Measurements from ENCODE around the gene HEPHL1. TPM values are rescaled to one million over a fixed set of nuclear protein-coding genes. Genes with fewer than 3 reads are reported as not detected.
A peak's percentile ranks its signal among the peaks of the same experiment; 100 is the strongest.

HEPHL1 gene
- total RNA-seq, 6 experiments from 2014 or later, result not detected

DNA sequence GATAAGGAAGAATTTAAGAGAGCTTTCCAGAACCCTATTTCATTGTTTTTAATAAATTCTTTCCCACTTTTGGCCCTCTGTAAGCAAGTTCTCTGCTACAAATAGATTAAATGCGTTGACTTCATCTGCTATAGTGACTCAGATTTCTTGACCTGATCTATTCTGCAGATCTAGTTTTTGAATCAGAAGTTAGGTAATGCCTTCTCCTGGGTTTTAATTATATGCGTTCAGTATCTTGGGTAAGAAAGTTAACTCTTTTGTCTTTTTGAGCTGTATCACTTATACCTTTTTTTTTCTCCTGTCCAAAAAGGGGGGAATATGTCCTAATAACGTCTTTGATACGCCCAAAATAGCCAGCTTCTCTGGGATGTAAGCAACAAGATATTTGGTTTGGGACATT is 2.4 kb upstream of the HEPHL1 start:
- Mint-ChIP-seq H3K4me3 (no peak overlapping the region), H3K36me3 (ENCODE audit: low read depth) (peaks cover 10% of the 10 kb centered on the region; the same call in 1 of the 2 replicates), H3K27me3 (ENCODE audit: insufficient read depth) (no peaks in the 10 kb centered on the region; the same call in 1 of the 2 replicates), H3K9me3 (peaks cover 14% of the 10 kb centered on the region; the same call in 1 of the 2 replicates), H3K4me1 (ENCODE audit: low read depth) (peaks cover 52% of the 10 kb centered on the region), H3K27ac (no peak overlapping the region)
- DNase-seq, result no peak
- TF ChIP-seq, protein P1, sequence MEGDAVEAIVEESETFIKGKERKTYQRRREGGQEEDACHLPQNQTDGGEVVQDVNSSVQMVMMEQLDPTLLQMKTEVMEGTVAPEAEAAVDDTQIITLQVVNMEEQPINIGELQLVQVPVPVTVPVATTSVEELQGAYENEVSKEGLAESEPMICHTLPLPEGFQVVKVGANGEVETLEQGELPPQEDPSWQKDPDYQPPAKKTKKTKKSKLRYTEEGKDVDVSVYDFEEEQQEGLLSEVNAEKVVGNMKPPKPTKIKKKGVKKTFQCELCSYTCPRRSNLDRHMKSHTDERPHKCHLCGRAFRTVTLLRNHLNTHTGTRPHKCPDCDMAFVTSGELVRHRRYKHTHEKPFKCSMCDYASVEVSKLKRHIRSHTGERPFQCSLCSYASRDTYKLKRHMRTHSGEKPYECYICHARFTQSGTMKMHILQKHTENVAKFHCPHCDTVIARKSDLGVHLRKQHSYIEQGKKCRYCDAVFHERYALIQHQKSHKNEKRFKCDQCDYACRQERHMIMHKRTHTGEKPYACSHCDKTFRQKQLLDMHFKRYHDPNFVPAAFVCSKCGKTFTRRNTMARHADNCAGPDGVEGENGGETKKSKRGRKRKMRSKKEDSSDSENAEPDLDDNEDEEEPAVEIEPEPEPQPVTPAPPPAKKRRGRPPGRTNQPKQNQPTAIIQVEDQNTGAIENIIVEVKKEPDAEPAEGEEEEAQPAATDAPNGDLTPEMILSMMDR (IDR thresholded peaks at IDR 0.05), result no peak

DNA sequence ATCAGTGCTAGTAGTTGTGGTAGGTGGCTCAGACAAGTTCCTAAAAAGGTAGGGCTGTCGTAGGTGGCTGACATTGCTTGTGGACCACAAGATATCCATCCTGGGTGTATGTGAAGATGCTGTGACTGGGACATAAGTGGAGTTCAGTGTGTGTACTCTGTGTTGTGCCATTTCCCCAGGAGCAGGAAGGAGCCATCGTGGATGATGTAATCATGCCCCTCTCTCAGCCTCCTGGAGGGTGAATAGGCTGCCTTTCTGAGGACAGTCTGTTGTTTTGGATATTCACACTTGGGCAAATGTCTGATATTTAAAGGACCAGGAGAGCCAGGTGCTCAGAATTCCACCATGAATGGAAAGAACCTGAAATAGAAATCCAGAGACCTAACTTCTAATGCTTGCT is 2.7 kb downstream of the HEPHL1 start:
- H3K4me3 Mint-ChIP-seq, result no peak overlapping the region
- DNase-seq, result no peak
- peaks cover 52% of the 10 kb centered on the region for H3K4me1 Mint-ChIP-seq (ENCODE audit: low read depth)
- H3K27me3 Mint-ChIP-seq (ENCODE audit: insufficient read depth), result peaks cover 2% of the 10 kb centered on the region; the same call in 1 of the 2 replicates
- H3K27ac Mint-ChIP-seq, result no peak overlapping the region
- TF ChIP-seq, protein P1 (IDR thresholded peaks at IDR 0.05), result no peak
- H3K9me3 Mint-ChIP-seq, result peaks cover 8% of the 10 kb centered on the region; the same call in 1 of the 2 replicates
- peaks cover 14% of the 10 kb centered on the region for H3K36me3 Mint-ChIP-seq (ENCODE audit: low read depth)

DNA sequence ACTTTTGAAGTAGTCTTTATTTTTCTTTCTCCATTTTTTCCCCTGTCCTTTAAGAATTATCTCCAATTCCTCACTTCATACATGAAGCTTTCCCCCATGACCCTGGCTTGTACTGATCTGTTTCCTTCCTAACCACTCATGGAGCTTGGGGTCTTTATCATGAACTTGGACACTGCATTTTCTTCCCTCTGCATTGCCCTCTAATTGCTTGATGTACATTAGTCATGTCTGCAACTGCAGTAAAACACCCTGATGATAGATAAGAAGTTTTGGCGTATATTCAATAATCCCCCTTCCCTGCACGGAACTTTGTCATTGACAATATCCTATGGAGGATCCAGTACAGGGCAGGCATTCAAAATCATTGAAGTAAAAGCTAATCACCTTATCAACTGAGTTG is 3.4 kb downstream of the HEPHL1 start:
- TF ChIP-seq, protein P1 (IDR thresholded peaks at IDR 0.05), result no peak
- DNase-seq, result no peak
- Mint-ChIP-seq H3K27me3 (ENCODE audit: insufficient read depth) (peaks cover 2% of the 10 kb centered on the region; the same call in 1 of the 2 replicates), H3K4me1 (ENCODE audit: low read depth) (peaks cover 54% of the 10 kb centered on the region), H3K9me3 (peaks cover 8% of the 10 kb centered on the region; the same call in 1 of the 2 replicates), H3K27ac (no peak overlapping the region), H3K4me3 (no peak overlapping the region), H3K36me3 (ENCODE audit: low read depth) (peaks cover 14% of the 10 kb centered on the region)

DNA sequence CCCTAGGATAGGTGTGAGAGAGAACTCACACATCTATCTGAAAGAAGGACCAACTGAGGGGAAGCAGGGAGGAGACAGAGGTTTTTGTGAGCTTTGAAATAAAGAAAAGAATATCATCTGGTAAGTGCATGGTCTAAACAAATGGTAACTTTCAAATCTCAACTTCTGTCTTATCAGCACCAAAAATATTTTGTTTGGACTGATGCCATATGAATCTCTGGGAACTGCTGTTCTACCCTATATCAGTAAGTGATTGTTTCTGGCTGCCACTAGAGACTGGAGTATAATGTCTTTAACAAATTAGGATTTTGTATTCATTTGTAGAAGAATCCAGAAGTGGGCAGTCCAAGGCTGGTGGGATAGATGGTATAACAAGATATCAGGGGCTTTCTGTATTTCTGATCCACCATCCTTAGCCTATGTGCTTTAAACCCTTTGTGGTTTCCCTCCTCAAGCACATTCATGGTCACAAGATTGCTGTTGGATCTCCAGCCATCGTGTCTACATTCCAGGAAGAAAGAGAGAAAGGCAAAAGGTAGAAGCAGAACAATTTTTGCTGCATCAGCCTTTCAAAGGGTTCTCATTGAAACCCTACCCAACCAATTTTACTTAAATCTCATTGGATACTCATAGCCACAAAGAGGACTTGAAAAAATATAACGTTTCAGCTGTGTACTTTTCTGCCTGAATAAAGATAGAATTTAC is 4.7 kb downstream of the HEPHL1 start:
- Mint-ChIP-seq H3K27ac (no peak overlapping the region), H3K36me3 (ENCODE audit: low read depth) (peaks cover 14% of the 10 kb centered on the region), H3K27me3 (ENCODE audit: insufficient read depth) (peaks cover 2% of the 10 kb centered on the region; the same call in 1 of the 2 replicates), H3K9me3 (peaks cover 8% of the 10 kb centered on the region; the same call in 1 of the 2 replicates), H3K4me3 (no peak overlapping the region), H3K4me1 (ENCODE audit: low read depth) (peaks cover 54% of the 10 kb centered on the region)
- TF ChIP-seq, protein P1 (IDR thresholded peaks at IDR 0.05), result no peak
- DNase-seq, result no peak

DNA sequence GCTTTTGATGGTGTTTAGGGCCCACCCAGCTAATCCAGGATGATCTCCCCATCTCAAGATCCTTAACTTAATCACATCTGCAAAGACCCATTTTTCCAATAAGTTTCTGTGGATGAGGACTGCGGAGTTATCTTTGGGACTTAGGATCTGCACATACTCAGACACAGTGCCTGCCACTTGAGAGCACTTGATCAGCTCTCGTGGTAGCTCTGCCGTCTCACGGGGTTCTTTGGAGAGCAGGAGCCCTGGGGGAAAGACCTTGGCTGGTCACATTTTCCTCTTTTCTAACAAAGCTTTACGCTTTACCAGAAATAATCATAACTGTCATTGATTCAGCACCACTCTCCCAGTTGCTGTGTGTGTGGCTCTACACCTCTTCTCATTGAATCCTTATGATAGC is 6.1 kb downstream of the HEPHL1 start:
- Mint-ChIP-seq H3K9me3 (peaks cover 8% of the 10 kb centered on the region; the same call in 1 of the 2 replicates), H3K27me3 (ENCODE audit: insufficient read depth) (peaks cover 2% of the 10 kb centered on the region), H3K4me1 (ENCODE audit: low read depth) (peaks cover 40% of the 10 kb centered on the region), H3K4me3 (no peak overlapping the region), H3K36me3 (ENCODE audit: low read depth) (peaks cover 14% of the 10 kb centered on the region), H3K27ac (peak overlapping the region; percentile 81; the same call in 1 of the 2 replicates)
- TF ChIP-seq, protein P1 (IDR thresholded peaks at IDR 0.05), result no peak
- no peak for DNase-seq
